B cell (primary cell): Measurements from ENCODE around the gene NCOA1. TPM values are rescaled to one million over a fixed set of nuclear protein-coding genes. Genes with fewer than 3 reads are reported as not detected.
"Not testable (repeated sequence)": the region's sequence is repeated elsewhere in the genome, so short reads cannot be mapped to it uniquely, and the experiment has no call there.

Experiments
- ATAC-seq: fragments of 200-7000 bp; cut with Tn5 transposase; one replicate; pipeline ENCODE4 v1.10.0; 2021; ENCODE audit warnings: low read depth, mild to moderate bottlenecking, moderate number of reproducible peaks, moderate library complexity
- CTCF ChIA-PET: fragments of 350-600 bp; sonication (Branson Sonifier 250); formaldehyde crosslinking; loops from one replicate; lab custom pipeline; 2021; ENCODE audit warnings: antibody characterized with exemption, inconsistent platforms; lab: Charles Lee
- POLR2A ChIA-PET: fragments of 350-600 bp; sonication (Branson Sonifier 250); formaldehyde crosslinking; loops from one replicate; lab custom pipeline; 2021; ENCODE audit warnings: antibody characterized with exemption; lab: Charles Lee
- DNase-seq: peaks from one replicate; pipeline ENCODE4 v3.0.0; 2013
- H2AFZ ChIP-seq: 2 replicates; pipeline ENCODE4 v1.6.1; 2012; ENCODE audit warnings: mild to moderate bottlenecking, low read depth, low read length; ENCODE audit not compliant: insufficient read depth, poor library complexity, severe bottlenecking
- H3K27ac ChIP-seq, 2 donors: 1 replicate in 1 of 2; 2 replicates in 1 of 2; pipeline ENCODE4 v1.5.1; 2012 to 2013; ENCODE audit warnings: low read length in 2 of 2, mild to moderate bottlenecking in 2 of 2, moderate library complexity in 1 of 2
- H3K27me3 ChIP-seq, 4 experiments: fragments of 200-600 bp in 1 of 4; sonication (generic) in 1 of 4; replicated peaks in 1 of 4; 1 replicate in 2 of 4; 2 replicates in 2 of 4; pipeline versions ENCODE4 v1.6.1 to v1.7.0; 2013 to 2016; ENCODE audit warnings: low read length in 3 of 4, mild to moderate bottlenecking in 2 of 4, mixed read lengths in 1 of 4, moderate library complexity in 1 of 4; ENCODE audit not compliant: insufficient read depth in 4 of 4, control insufficient read depth in 3 of 4; ENCODE audit errors: control extremely low read depth in 1 of 4
- H3K36me3 ChIP-seq, 2 experiments: replicated peaks in 1 of 2; 1 replicate in 1 of 2; 2 replicates in 1 of 2; pipeline versions ENCODE4 v1.6.1 to v1.7.1; 2013; ENCODE audit warnings: low read length in 1 of 2; ENCODE audit not compliant: insufficient read depth in 2 of 2, control insufficient read depth in 1 of 2; ENCODE audit errors: control extremely low read depth in 1 of 2, extremely low read depth in 1 of 2
- H3K4me1 ChIP-seq, 2 donors: fragments of 200-600 bp in 1 of 2; sonication (generic) in 1 of 2; 1 replicate in 1 of 2; 2 replicates in 1 of 2; pipeline versions ENCODE4 v1.5.1 to v1.6.1; 2013 to 2017; ENCODE audit warnings: low read length in 2 of 2; ENCODE audit not compliant: control insufficient read depth in 2 of 2, insufficient read depth in 2 of 2
- H3K4me2 ChIP-seq: replicated peaks from 2 replicates; pipeline ENCODE3; 2012; ENCODE audit warnings: mild to moderate bottlenecking, low read depth, low read length; ENCODE audit not compliant: poor library complexity, severe bottlenecking
- H3K4me3 ChIP-seq, 5 experiments: fragments of 200-600 bp in 1 of 5; sonication (generic) in 1 of 5; 1 replicate in 3 of 5; 2 replicates in 2 of 5; pipeline versions ENCODE4 v1.5.1 to v1.7.0; 2011 to 2016; ENCODE audit warnings: low read length in 4 of 5, mild to moderate bottlenecking in 4 of 5, low read depth in 2 of 5, control low read depth in 1 of 5, moderate library complexity in 1 of 5; ENCODE audit not compliant: insufficient read depth in 1 of 5; ENCODE audit errors: control extremely low read depth in 1 of 5, extremely low read depth in 1 of 5
- H3K79me2 ChIP-seq: fragments of 200-600 bp; sonication (generic); one replicate; pipeline ENCODE4 v1.6.0; 2016; ENCODE audit warnings: low read length; ENCODE audit not compliant: control insufficient read depth, insufficient read depth
- H3K9ac ChIP-seq: fragments of 200-600 bp; sonication (generic); 2 replicates; pipeline ENCODE4 v1.6.1; 2017; ENCODE audit warnings: mild to moderate bottlenecking, low read length, moderate library complexity
- H3K9me3 ChIP-seq, 3 donors: one replicate each; pipeline versions ENCODE4 v1.6.1 to v1.7.1; 2013; ENCODE audit warnings: low read length in 2 of 3; ENCODE audit not compliant: control insufficient read depth in 2 of 3, insufficient read depth in 1 of 3; ENCODE audit errors: control extremely low read depth in 1 of 3
- H4K20me1 ChIP-seq: 2 replicates; pipeline ENCODE4 v1.6.0; 2012; ENCODE audit warnings: mild to moderate bottlenecking, low read length; ENCODE audit not compliant: insufficient read depth, control insufficient read depth, poor library complexity, severe bottlenecking
- H3K27ac Mint-ChIP-seq: one replicate; pipeline ENCODE4 v1.8.0; 2021; ENCODE audit warnings: mixed read lengths
- H3K27me3 Mint-ChIP-seq: one replicate; pipeline ENCODE4 v1.8.0; 2021; ENCODE audit warnings: mixed read lengths
- H3K4me1 Mint-ChIP-seq: one replicate; pipeline ENCODE4 v1.8.0; 2021; ENCODE audit warnings: mixed read lengths
- H3K4me3 Mint-ChIP-seq: one replicate; pipeline ENCODE4 v1.8.0; 2021; ENCODE audit warnings: mixed read lengths
- H3K9me3 Mint-ChIP-seq: one replicate; pipeline ENCODE4 v1.8.0; 2022; ENCODE audit warnings: mixed read lengths; ENCODE audit not compliant: insufficient read depth
- CTCF ChIP-seq: fragments of 200-600 bp; IDR thresholded peaks from one replicate; pipeline ENCODE4 v1.8.0; 2022; ENCODE audit warnings: antibody characterized with exemption, mild to moderate bottlenecking
- EZH2 ChIP-seq: IDR thresholded peaks from 2 replicates; pipeline ENCODE4 v1.6.1; 2012; ENCODE audit warnings: borderline replicate concordance, low read depth, mild to moderate bottlenecking, moderate library complexity, low read length; ENCODE audit not compliant: insufficient read depth, poor library complexity, severe bottlenecking
- WGBS: methylation state at CpG from one replicate; pipeline ENCODE4 v1.1.5; 2013; ENCODE audit warnings: missing lambda C conversion rate; ENCODE audit not compliant: insufficient coverage; 5-methylcytosine and 5-hydroxymethylcytosine counted together
- intact Hi-C: fragments of 100-400 bp; cut with micrococcal nuclease; formaldehyde crosslinking; loops from one replicate; pipeline ENCODE4 v1.10.0; 2022
- polyA plus RNA-seq: library from polyadenylated mRNA; depleted of rRNA; stranded (reverse); fragments of >200 nt; gene quantifications from 2 replicates; pipeline ENCODE4 v1.2.3, GENCODE V29; 2012
- total RNA-seq, 2 donors: library from RNA; stranded (reverse); fragments of 120-200 nt in 1 of 2; gene quantifications; 1 replicate in 1 of 2; 2 replicates in 1 of 2; pipeline versions ENCODE4 v1.2.3 to v1.2.4, GENCODE V29; 2013 to 2022

Gene NCOA1
- total and polyA plus RNA-seq, 2 donors (not counting 1 experiment from before 2014, with no cell fraction given): 11.6 to 49.1 TPM

- Histone ChIP-seq H3K36me3 (no peaks in the 10 kb centered on the region), H3K4me3 (no peak overlapping the region), H3K27ac (no peak overlapping the region), H3K9me3 (peaks cover 3 to 25% (median 9%) of the 10 kb centered on the region in 3 donors), H3K9ac (no peak overlapping the region), H3K4me1 (no peaks in the 10 kb centered on the region), H3K79me2 (peaks cover 62% of the 10 kb centered on the region), H3K4me2 (no peak overlapping the region), H3K27me3 (no peaks in the 10 kb centered on the region), H2AFZ (no peak overlapping the region), H4K20me1 (peaks cover 5% of the 10 kb centered on the region)
- peaks cover 16% of the 10 kb centered on the region for H3K4me1 Mint-ChIP-seq
- H3K4me3 Mint-ChIP-seq: no peak overlapping the region
- WGBS: 86% methylated on average over 1 of the region's 1 CpG
- no peak for DNase-seq
- ChIA-PET CTCF (interaction anchor here (1.0 kb wide), 1 partner anchor 28 kb away, joined by 3 read pairs; no protein-coding TSS in a partner anchor), POLR2A (no interaction called here)
- no peak for ATAC-seq
- TF ChIP-seq EZH2 (no peak), CTCF (no peak)
- intact Hi-C loops: no loop called here
- H3K9me3 Mint-ChIP-seq: peaks cover 16% of the 10 kb centered on the region
- H3K27me3 Mint-ChIP-seq: no peaks in the 10 kb centered on the region
- no peak overlapping the region for H3K27ac Mint-ChIP-seq
Measured at GRCh38 chr2:24546669-24547068, 55.6 kb downstream of the NCOA1 start.

GRCh38 chr2:24548058-24548457 lies 57.0 kb downstream of the NCOA1 start:
- no peak overlapping the region for H3K4me2 ChIP-seq
- H3K9ac ChIP-seq: no peak overlapping the region
- no peaks in the 10 kb centered on the region for H3K27me3 Mint-ChIP-seq
- peaks cover 61% of the 10 kb centered on the region for H3K79me2 ChIP-seq
- H3K4me3 ChIP-seq: no peak overlapping the region
- no peaks in the 10 kb centered on the region for H3K27me3 ChIP-seq
- H4K20me1 ChIP-seq: peaks cover 5% of the 10 kb centered on the region
- TF ChIP-seq CTCF: no peak
- no peak for TF ChIP-seq EZH2
- H2AFZ ChIP-seq: no peak overlapping the region
- WGBS: no CpG with 5 or more reads among the region's 4 CpGs
- H3K4me3 Mint-ChIP-seq: no peak overlapping the region
- no peak overlapping the region for H3K27ac Mint-ChIP-seq
- no peak overlapping the region for H3K27ac ChIP-seq
- H3K9me3 Mint-ChIP-seq: peaks cover 11% of the 10 kb centered on the region
- DNase-seq (no peak), ATAC-seq (no peak)
- peaks cover 3 to 24% (median 3%) of the 10 kb centered on the region in 3 donors for H3K9me3 ChIP-seq
- no peaks in the 10 kb centered on the region for H3K36me3 ChIP-seq
- no peaks in the 10 kb centered on the region for H3K4me1 ChIP-seq
- POLR2A ChIA-PET: no interaction called here
- intact Hi-C loops: no loop called here
- CTCF ChIA-PET: interaction anchor here (0.7 kb wide), 1 partner anchor 328 kb away, joined by 3 read pairs; no protein-coding TSS in a partner anchor
- peaks cover 20% of the 10 kb centered on the region for H3K4me1 Mint-ChIP-seq

- WGBS: no CpG with 5 or more reads among the region's 2 CpGs
- peaks cover 15% of the 10 kb centered on the region for H3K4me1 Mint-ChIP-seq
- CTCF ChIA-PET, H3K27ac ChIP-seq, POLR2A ChIA-PET, DNase-seq, H3K9me3 Mint-ChIP-seq, H3K4me2 ChIP-seq, intact Hi-C loops, H3K4me3 Mint-ChIP-seq, H3K4me1 ChIP-seq, H3K27me3 ChIP-seq, H3K27ac Mint-ChIP-seq, H3K27me3 Mint-ChIP-seq, H3K4me3 ChIP-seq, H3K36me3 ChIP-seq, ATAC-seq, H2AFZ ChIP-seq, H3K9ac ChIP-seq: not testable (repeated sequence)
- H3K79me2 ChIP-seq: peaks cover 56% of the 10 kb centered on the region
- peaks cover 0 to 16% (median 3%) of the 10 kb centered on the region in 3 donors for H3K9me3 ChIP-seq
- H4K20me1 ChIP-seq: peaks cover 13% of the 10 kb centered on the region
Measured at GRCh38 chr2:24550301-24550700, 59.2 kb downstream of the NCOA1 start.
